Right cardiac atrium (tissue), 5 donors: ENCODE results near the gene HAUS6. TPM values are rescaled to one million over a fixed set of nuclear protein-coding genes. Genes with fewer than 3 reads are reported as not detected.
"Not testable (repeated sequence)": the region's sequence is repeated elsewhere in the genome, so short reads cannot be mapped to it uniquely, and the experiment has no call there.

ENCODE experiments used
- ATAC-seq, 2 donors: fragments of 200-7000 bp; cut with Tn5 transposase; one replicate each; pipeline versions ENCODE4 v1.8.0 to v1.9.1; 2020; ENCODE audit warnings: moderate library complexity in 2 of 2, mild to moderate bottlenecking in 1 of 2
- DNase-seq, 3 donors: peaks; one replicate each; pipeline ENCODE4 v3.0.0-alpha.2; 2020
- H3K27ac ChIP-seq: one replicate; pipeline ENCODE4 v1.5.1; 2013; ENCODE audit warnings: mild to moderate bottlenecking, low read length, control low read depth, moderate library complexity
- H3K27me3 ChIP-seq: one replicate; pipeline ENCODE4 v1.6.1; 2013; ENCODE audit not compliant: control insufficient read depth, insufficient read depth
- H3K4me1 ChIP-seq: one replicate; pipeline ENCODE4 v1.6.1; 2013; ENCODE audit warnings: low read length; ENCODE audit not compliant: control insufficient read depth, insufficient read depth
- H3K4me3 ChIP-seq: one replicate; pipeline ENCODE4 v1.5.1; 2013; ENCODE audit warnings: low read length, control low read depth
- H3K9me3 ChIP-seq: one replicate; pipeline ENCODE4 v1.6.1; 2013; ENCODE audit warnings: low read length; ENCODE audit not compliant: control insufficient read depth
- WGBS: extraction: QIAGEN DNeasy Blood & Tissue Kit; methylation state at CpG from one replicate; pipeline ENCODE4 v1.1.7; 2013; 5-methylcytosine and 5-hydroxymethylcytosine counted together
- intact Hi-C, 4 donors: fragments of 100-400 bp; cut with DNase I; formaldehyde crosslinking; loops; one replicate each; pipeline versions ENCODE4 v1.11.0 to v1.14.0; 2022 to 2023
- long read RNA-seq, 4 donors: library from polyadenylated mRNA; unstranded; transcript quantifications; one replicate each; pipeline ENCODE4 v2.0.0, GENCODE V29; 2020 to 2021
- polyA plus RNA-seq: library from polyadenylated mRNA; stranded (reverse); fragments of 200-250 nt; gene quantifications from one replicate; pipeline ENCODE4 v1.2.3, GENCODE V29; 2013
- total RNA-seq, 4 donors: library from RNA; stranded (reverse); fragmentation: NEBNext Ultra II Directional; extraction: Animal tissue kit (Norgen Biotek cat#: 25700); gene quantifications; one replicate each; pipeline ENCODE4 v1.2.1, GENCODE V29; 2021
- donor health status: healthy with polysubstance abuse.
- donor health status: DM: no; HTN: yes; CAD: no.
- donor health status: DM: no; HTN: no; CAD: no.
- donor health status: DM: no; HTN: yes; CAD: no; lungs with severe emphysema.
- donor health status: DM: yes; HTN: yes; CAD: no.

The HAUS6 gene
- total RNA-seq (1 to 10 TPM; 6.1 to 9.2 (median 7.9) TPM), polyA plus RNA-seq (2.8 TPM)
- long read RNA-seq, donor 1, full-length matches to known transcripts, result 3 of 11 reads
- long read RNA-seq, donor 1, partial matches to known transcripts, result 6 of 11 reads
- long read RNA-seq, donor 1, other reads (novel, unspliced or antisense), result 2 of 11 reads
- long read RNA-seq, donor 2, full-length matches to known transcripts, result 1 of 2 reads
- long read RNA-seq, donor 2, partial matches to known transcripts, result 1 of 2 reads
- long read RNA-seq, donor 2, other reads (novel, unspliced or antisense), result 0 of 2 reads
- long read RNA-seq, donor 3, full-length matches to known transcripts, result 8 of 30 reads
- long read RNA-seq, donor 3, partial matches to known transcripts, result 19 of 30 reads
- long read RNA-seq, donor 3, other reads (novel, unspliced or antisense), result 3 of 30 reads
- long read RNA-seq, donor 4, partial matches to known transcripts, result 1 of 2 reads
- long read RNA-seq, donor 4, other reads (novel, unspliced or antisense), result 1 of 2 reads

- intact Hi-C loops, result no loop called here
- peak within 1 kb of the TSS; percentile 97 for H3K27ac ChIP-seq
- H3K4me1 ChIP-seq, result peaks cover 5% of the 10 kb centered on the region
- ATAC-seq, result peak; percentile 99
- H3K27me3 ChIP-seq, result no peaks in the 10 kb centered on the region
- peak; percentile 97 to 99 (median 98) for DNase-seq
- peak within 1 kb of the TSS; percentile 79 for H3K4me3 ChIP-seq
- WGBS, result 6% methylated on average over 46 of the region's 46 CpGs
- no peaks in the 10 kb centered on the region for H3K9me3 ChIP-seq
Observed at GRCh38 chr9:19102631-19103345, at the start of gene HAUS6. HAUS6 (minus strand) TSS chr9:19102904; CDS start chr9:19102651, 253 bp downstream.

GRCh38 chr9:19152160-19152498 is 49.4 kb upstream of the HAUS6 start:
- ATAC-seq, H3K4me1 ChIP-seq, H3K27ac ChIP-seq, H3K27me3 ChIP-seq, H3K4me3 ChIP-seq, intact Hi-C loops, H3K9me3 ChIP-seq, DNase-seq: not testable (repeated sequence)
- WGBS, result 66% methylated on average over 2 of the region's 2 CpGs

- 56% methylated on average over 5 of the region's 5 CpGs for WGBS
- H3K27ac ChIP-seq, result no peak overlapping the region
- intact Hi-C loops, result no loop called here
- ATAC-seq (peak in 1 of 2 donors; percentile 6), DNase-seq (no peak)
- H3K4me3 ChIP-seq, result no peak overlapping the region
- no peaks in the 10 kb centered on the region for H3K27me3 ChIP-seq
- H3K4me1 ChIP-seq, result peaks cover 2% of the 10 kb centered on the region
- no peaks in the 10 kb centered on the region for H3K9me3 ChIP-seq
Observed at GRCh38 chr9:19151425-19152159, 48.9 kb upstream of the HAUS6 start.

- peaks cover 2% of the 10 kb centered on the region for H3K4me1 ChIP-seq
- H3K27me3 ChIP-seq, result no peaks in the 10 kb centered on the region
- DNase-seq (peak in 1 of 3 donors; percentile 60), ATAC-seq (peak; percentile 25 to 44)
- H3K27ac ChIP-seq, result no peak overlapping the region
- 51% methylated on average over 3 of the region's 3 CpGs for WGBS
- intact Hi-C loops, result no loop called here
- no peaks in the 10 kb centered on the region for H3K9me3 ChIP-seq
- no peak overlapping the region for H3K4me3 ChIP-seq
Observed at GRCh38 chr9:19149230-19149629, 46.5 kb upstream of the HAUS6 start.

GRCh38 chr9:19148187-19148586 is 45.5 kb upstream of the HAUS6 start:
- intact Hi-C loops, result no loop called here
- H3K4me1 ChIP-seq, result peaks cover 2% of the 10 kb centered on the region
- ATAC-seq, result peak; percentile 23 to 57
- H3K27ac ChIP-seq, result no peak overlapping the region
- DNase-seq, result no peak
- H3K9me3 ChIP-seq, result no peaks in the 10 kb centered on the region
- H3K4me3 ChIP-seq, result no peak overlapping the region
- WGBS, result 67% methylated on average over 5 of the region's 5 CpGs
- no peaks in the 10 kb centered on the region for H3K27me3 ChIP-seq

GRCh38 chr9:19146441-19147024 is 43.8 kb upstream of the HAUS6 start:
- ATAC-seq (no peak), DNase-seq (peak in 2 of 3 donors; percentile 58 to 71)
- Histone ChIP-seq H3K4me3 (no peak overlapping the region), H3K27ac (no peak overlapping the region), H3K27me3 (no peaks in the 10 kb centered on the region), H3K4me1 (peaks cover 2% of the 10 kb centered on the region), H3K9me3 (no peaks in the 10 kb centered on the region)
- intact Hi-C loops, result no loop called here
- 75% methylated on average over 7 of the region's 7 CpGs for WGBS

- Histone ChIP-seq H3K9me3 (no peaks in the 10 kb centered on the region), H3K27me3 (no peaks in the 10 kb centered on the region), H3K4me1 (peaks cover 2% of the 10 kb centered on the region), H3K4me3 (no peak overlapping the region), H3K27ac (no peak overlapping the region)
- intact Hi-C loops, result no loop called here
- 81% methylated on average over 5 of the region's 5 CpGs for WGBS
- DNase-seq, result no peak
- no peak for ATAC-seq
Observed at GRCh38 chr9:19145881-19146280, 43.2 kb upstream of the HAUS6 start.

- H3K27ac ChIP-seq, result no peak overlapping the region
- no peak overlapping the region for H3K4me3 ChIP-seq
- no peaks in the 10 kb centered on the region for H3K9me3 ChIP-seq
- 86% methylated on average over 6 of the region's 6 CpGs for WGBS
- H3K4me1 ChIP-seq, result no peaks in the 10 kb centered on the region
- intact Hi-C loops, result no loop called here
- ATAC-seq (no peak), DNase-seq (no peak)
- no peaks in the 10 kb centered on the region for H3K27me3 ChIP-seq
Observed at GRCh38 chr9:19140259-19140658, 37.6 kb upstream of the HAUS6 start.

GRCh38 chr9:19138084-19138483 is 35.4 kb upstream of the HAUS6 start:
- Histone ChIP-seq H3K27ac (no peak overlapping the region), H3K4me1 (no peaks in the 10 kb centered on the region), H3K9me3 (no peaks in the 10 kb centered on the region), H3K4me3 (no peak overlapping the region), H3K27me3 (no peaks in the 10 kb centered on the region)
- ATAC-seq (no peak), DNase-seq (no peak)
- intact Hi-C loops, result no loop called here
- 91% methylated on average over 1 of the region's 1 CpG for WGBS

GRCh38 chr9:19137282-19137681 is 34.6 kb upstream of the HAUS6 start:
- H3K4me3 ChIP-seq, result no peak overlapping the region
- no peaks in the 10 kb centered on the region for H3K9me3 ChIP-seq
- no peaks in the 10 kb centered on the region for H3K4me1 ChIP-seq
- 92% methylated on average over 1 of the region's 1 CpG for WGBS
- no peak for DNase-seq
- H3K27me3 ChIP-seq, result no peaks in the 10 kb centered on the region
- ATAC-seq, result no peak
- H3K27ac ChIP-seq, result no peak overlapping the region
- intact Hi-C loops, result no loop called here
